NT2/D1 (cell line): Measurements from ENCODE around the gene F13A1.

Experiments used
- DNase-seq: peaks from one replicate; pipeline ENCODE4 v3.0.0-alpha.2; 2011; ENCODE audit warnings: low read depth, low spot score
- H3K27me3 ChIP-seq: 2 replicates; pipeline ENCODE4 v1.6.0; 2011; ENCODE audit warnings: mild to moderate bottlenecking; ENCODE audit not compliant: insufficient read length, insufficient read depth
- H3K36me3 ChIP-seq: 2 replicates; pipeline ENCODE4 v1.6.1; 2011; ENCODE audit warnings: mild to moderate bottlenecking, low read length, mixed read lengths; ENCODE audit not compliant: insufficient read depth, insufficient read length
- H3K4me1 ChIP-seq: 2 replicates; pipeline ENCODE4 v1.5.1; 2011; ENCODE audit not compliant: insufficient read depth, insufficient read length
- H3K4me3 ChIP-seq: 2 replicates; pipeline ENCODE4 v1.5.1; 2011; ENCODE audit warnings: low read depth; ENCODE audit not compliant: insufficient read length
- H3K9ac ChIP-seq: 2 replicates; pipeline ENCODE4 v1.6.0; 2011; ENCODE audit warnings: low read depth; ENCODE audit not compliant: insufficient read length
- H3K9me3 ChIP-seq: 2 replicates; pipeline ENCODE4 v1.5.1; 2011; ENCODE audit warnings: mild to moderate bottlenecking, low read length; ENCODE audit not compliant: insufficient read depth
- SUZ12 ChIP-seq: IDR thresholded peaks from 2 replicates; pipeline ENCODE4 v1.6.1; 2011; ENCODE audit not compliant: insufficient read length, insufficient read depth; ENCODE audit errors: extremely low read depth
- YY1 ChIP-seq: IDR thresholded peaks from 2 replicates; pipeline ENCODE4 v1.6.1; 2011; ENCODE audit not compliant: insufficient read length, insufficient read depth
- ZNF274 ChIP-seq: IDR thresholded peaks from 2 replicates; pipeline ENCODE4 v1.6.1; 2011; ENCODE audit warnings: mild to moderate bottlenecking, low read depth, low read length

The F13A1 gene

GRCh38 chr6:6357032-6357431 is 36.6 kb upstream of the F13A1 start:
- no peak for DNase-seq

GRCh38 chr6:6352772-6353171 is 32.3 kb upstream of the F13A1 start:
- TF ChIP-seq ZNF274 (no peak), SUZ12 (no peak), YY1 (no peak)
- no peaks in the 10 kb centered on the region for H3K36me3 ChIP-seq
- H3K4me1 ChIP-seq = no peaks in the 10 kb centered on the region
- H3K9me3 ChIP-seq = no peaks in the 10 kb centered on the region
- no peak for DNase-seq
- no peak overlapping the region for H3K9ac ChIP-seq
- H3K4me3 ChIP-seq = no peak overlapping the region
- H3K27me3 ChIP-seq = no peaks in the 10 kb centered on the region

More at GRCh38 chr6:6357032-6357431, 36.6 kb upstream of the F13A1 start:
- TF ChIP-seq YY1 (no peak), ZNF274 (no peak), SUZ12 (no peak)
- Histone ChIP-seq H3K9ac (no peak overlapping the region), H3K27me3 (no peaks in the 10 kb centered on the region), H3K4me1 (no peaks in the 10 kb centered on the region), H3K36me3 (no peaks in the 10 kb centered on the region), H3K9me3 (no peaks in the 10 kb centered on the region), H3K4me3 (no peak overlapping the region)

- TF ChIP-seq ZNF274 = no peak
- TF ChIP-seq YY1 = no peak
- no peak for TF ChIP-seq SUZ12
Measured at GRCh38 chr6:6351511-6352025, 31.1 kb upstream of the F13A1 start.

DNA sequence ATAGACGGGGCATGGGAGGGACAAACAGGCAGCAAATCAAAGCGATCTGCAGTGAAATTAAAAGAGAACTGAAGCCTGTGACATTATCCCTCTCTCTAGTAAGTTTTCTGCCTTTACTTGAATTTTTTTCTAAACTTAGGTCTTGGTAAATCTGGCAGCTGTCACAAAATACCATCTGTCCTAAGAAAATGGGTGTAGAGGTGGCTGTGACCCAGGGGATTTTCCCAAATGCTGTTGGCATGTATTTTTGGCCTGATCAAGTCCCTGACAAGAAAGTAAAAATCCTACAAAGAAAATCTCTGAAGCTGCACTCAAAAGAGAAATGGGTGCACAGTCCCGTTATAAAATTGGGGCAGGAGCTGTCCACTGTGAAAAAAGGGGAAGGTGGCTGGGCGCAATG is 30.2 kb upstream of the F13A1 start:
- DNase-seq = no peak
- Histone ChIP-seq H3K27me3 (no peaks in the 10 kb centered on the region), H3K4me1 (no peaks in the 10 kb centered on the region), H3K36me3 (no peaks in the 10 kb centered on the region), H3K9ac (no peak overlapping the region), H3K9me3 (no peaks in the 10 kb centered on the region), H3K4me3 (no peak overlapping the region)
- TF ChIP-seq SUZ12 (no peak), YY1 (no peak), ZNF274 (no peak)

More at GRCh38 chr6:6351511-6352025, 31.1 kb upstream of the F13A1 start:
- no peak for DNase-seq
- Histone ChIP-seq H3K4me3 (no peak overlapping the region), H3K36me3 (no peaks in the 10 kb centered on the region), H3K4me1 (no peaks in the 10 kb centered on the region), H3K9me3 (no peaks in the 10 kb centered on the region), H3K9ac (no peak overlapping the region), H3K27me3 (no peaks in the 10 kb centered on the region)

- Histone ChIP-seq H3K4me1 (no peaks in the 10 kb centered on the region), H3K9me3 (no peaks in the 10 kb centered on the region), H3K27me3 (no peaks in the 10 kb centered on the region), H3K36me3 (no peaks in the 10 kb centered on the region), H3K4me3 (no peak overlapping the region), H3K9ac (no peak overlapping the region)
- no peak for DNase-seq
- TF ChIP-seq ZNF274 (no peak), YY1 (no peak), SUZ12 (no peak)
Measured at GRCh38 chr6:6348256-6348655, 27.8 kb upstream of the F13A1 start.

DNA sequence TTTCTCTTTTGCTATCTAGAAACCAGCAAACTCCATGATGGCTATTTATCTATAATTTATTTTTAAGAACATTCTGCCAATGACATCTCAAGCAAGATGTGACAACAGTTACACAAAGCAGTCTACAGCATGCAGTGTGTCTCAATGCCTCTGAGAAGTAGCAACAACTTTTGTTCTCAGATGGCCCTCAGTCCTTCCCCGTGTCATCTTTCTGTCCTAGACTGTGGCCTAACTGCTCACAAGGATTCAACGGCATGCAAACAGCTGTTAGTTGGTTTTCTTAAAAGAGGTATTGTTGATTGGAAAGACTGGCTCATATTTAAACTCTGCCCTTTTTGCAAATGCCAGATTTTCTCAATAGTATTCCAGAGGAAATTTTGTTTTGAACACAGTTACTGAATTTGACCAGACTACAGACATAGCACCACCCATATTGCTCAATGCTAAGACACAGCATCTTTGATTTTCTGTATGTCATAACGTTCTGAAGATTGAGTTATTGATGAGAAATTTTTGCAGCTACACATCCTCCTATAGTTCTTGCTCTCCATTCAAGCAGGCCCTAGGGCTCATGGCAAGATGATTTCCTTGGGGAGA is 26.1 kb upstream of the F13A1 start:
- no peak for TF ChIP-seq YY1
- TF ChIP-seq ZNF274 = no peak
- no peak for TF ChIP-seq SUZ12
- no peaks in the 10 kb centered on the region for H3K27me3 ChIP-seq
- H3K4me3 ChIP-seq = no peak overlapping the region
- no peaks in the 10 kb centered on the region for H3K36me3 ChIP-seq
- no peak for DNase-seq
- no peaks in the 10 kb centered on the region for H3K9me3 ChIP-seq
- H3K9ac ChIP-seq = no peak overlapping the region
- H3K4me1 ChIP-seq = no peaks in the 10 kb centered on the region

- Histone ChIP-seq H3K4me3 (no peak overlapping the region), H3K36me3 (no peaks in the 10 kb centered on the region), H3K9me3 (no peaks in the 10 kb centered on the region), H3K9ac (no peak overlapping the region), H3K27me3 (no peaks in the 10 kb centered on the region), H3K4me1 (no peaks in the 10 kb centered on the region)
- no peak for DNase-seq
- TF ChIP-seq SUZ12 (no peak), ZNF274 (no peak), YY1 (no peak)
Measured at GRCh38 chr6:6333501-6333900, 13.0 kb upstream of the F13A1 start.
